ENCODE measurements around the gene ACVRL1. TPM values are rescaled to one million over a fixed set of nuclear protein-coding genes. Genes with fewer than 3 reads are reported as not detected.
A peak's percentile ranks its signal among the peaks of the same experiment; 100 is the strongest.

The ACVRL1 gene
- total RNA-seq, 1 donor, result 10.8 TPM

- DNase-seq (ENCODE audit: low read depth), result no peak
- H3K4me3 ChIP-seq (ENCODE audit: low read depth, low read length), result no peak overlapping the region
- no peak for TF ChIP-seq CTCF (IDR thresholded peaks at IDR 0.05; ENCODE audit: insufficient read depth, low read depth, low read length)
Observed at GRCh38 chr12:51897181-51897580, 10.1 kb upstream of the ACVRL1 start.

DNA sequence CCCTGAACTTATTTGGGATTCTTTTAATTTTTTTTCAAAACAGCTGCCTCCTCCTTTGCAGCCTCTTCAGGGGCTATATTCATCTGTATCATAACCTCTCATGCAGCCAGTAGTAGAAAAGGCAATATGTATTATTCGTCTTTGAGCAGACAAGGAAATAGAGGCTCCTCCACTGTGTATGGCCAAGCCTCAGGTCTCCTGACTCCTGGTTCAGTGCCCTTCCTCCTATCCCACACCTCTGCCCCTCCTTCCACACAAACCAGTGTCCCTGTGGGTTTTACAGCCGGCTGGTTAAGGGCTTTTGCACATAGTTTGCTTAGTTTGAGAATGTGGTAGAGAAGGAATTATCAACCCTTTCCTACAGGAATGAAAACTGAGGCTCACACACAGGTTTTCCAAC is 8.8 kb upstream of the ACVRL1 start:
- DNase-seq (ENCODE audit: low read depth), result no peak
- H3K4me3 ChIP-seq (ENCODE audit: low read depth, low read length), result no peak overlapping the region
- TF ChIP-seq CTCF (IDR thresholded peaks at IDR 0.05; ENCODE audit: insufficient read depth, low read depth, low read length), result no peak

DNA sequence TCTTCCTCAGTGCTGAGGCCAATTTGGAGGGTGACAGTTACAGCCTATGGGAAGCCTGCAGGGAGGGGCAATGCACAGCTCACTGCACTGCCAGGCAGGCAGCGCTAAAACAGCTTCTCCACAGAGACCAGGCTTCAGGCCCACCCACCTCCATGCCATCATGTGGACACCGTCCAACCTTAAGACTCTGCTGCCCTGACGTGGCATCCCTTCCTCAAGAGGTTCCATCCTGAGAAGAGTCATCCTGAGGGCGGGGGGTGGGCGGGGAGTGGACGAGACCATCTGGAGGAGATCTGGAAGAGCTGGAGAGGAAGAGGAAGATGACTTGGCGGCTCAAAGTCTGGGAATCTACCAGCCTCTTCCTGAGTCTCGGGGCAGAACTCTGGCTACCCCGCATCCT is 8.4 kb upstream of the ACVRL1 start:
- peak; percentile 65 for DNase-seq (ENCODE audit: low read depth)

DNA sequence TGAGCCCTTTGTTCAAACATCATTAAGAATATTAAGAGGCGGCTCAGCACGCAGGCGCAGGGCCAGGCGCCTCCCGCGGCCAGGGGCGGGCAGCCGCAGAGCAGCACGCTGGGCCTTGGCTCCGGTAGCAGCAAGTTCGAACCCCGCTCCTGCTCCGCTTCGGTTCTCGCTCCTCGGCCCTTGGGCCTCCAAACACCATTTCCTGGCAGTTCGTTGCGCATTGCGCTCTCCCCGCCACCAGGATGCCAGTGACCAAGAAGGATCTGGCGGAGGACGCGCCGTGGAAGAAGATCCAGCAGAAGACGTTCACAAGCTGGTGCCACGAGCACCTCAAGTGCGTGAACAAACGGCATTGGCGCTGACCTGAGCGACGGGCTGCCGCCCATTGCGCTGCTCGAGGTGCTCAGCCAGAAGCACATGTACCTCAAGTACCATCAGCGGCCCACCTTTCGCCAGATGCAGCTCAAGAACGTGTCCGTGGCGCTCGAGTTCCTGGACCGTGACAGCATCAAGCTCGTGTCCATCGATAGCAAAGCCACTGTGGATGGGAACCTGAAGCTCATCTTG is 6.9 kb upstream of the ACVRL1 start:
- no peak for TF ChIP-seq CTCF (IDR thresholded peaks at IDR 0.05; ENCODE audit: insufficient read depth, low read depth, low read length)
- no peak for DNase-seq (ENCODE audit: low read depth)

More for the DNA sequence above, 8.4 kb upstream of the ACVRL1 start:
- no peak overlapping the region for H3K4me3 ChIP-seq (ENCODE audit: low read depth, low read length)
- no peak for TF ChIP-seq CTCF (IDR thresholded peaks at IDR 0.05; ENCODE audit: insufficient read depth, low read depth, low read length)

GRCh38 chr12:51901121-51901817 is 6.0 kb upstream of the ACVRL1 start:
- no peak for TF ChIP-seq CTCF (IDR thresholded peaks at IDR 0.05; ENCODE audit: insufficient read depth, low read depth, low read length)
- DNase-seq (ENCODE audit: low read depth), result no peak
- no peak overlapping the region for H3K4me3 ChIP-seq (ENCODE audit: low read depth, low read length)

More for the DNA sequence above, 6.9 kb upstream of the ACVRL1 start:
- no peak overlapping the region for H3K4me3 ChIP-seq (ENCODE audit: low read depth, low read length)

- no peak for DNase-seq (ENCODE audit: low read depth)
- H3K4me3 ChIP-seq (ENCODE audit: low read depth, low read length), result no peak overlapping the region
- no peak for TF ChIP-seq CTCF (IDR thresholded peaks at IDR 0.05; ENCODE audit: insufficient read depth, low read depth, low read length)
Observed at GRCh38 chr12:51901881-51902280, 5.4 kb upstream of the ACVRL1 start.
